ENCODE results near the gene BPGM. TPM values are rescaled to one million over a fixed set of nuclear protein-coding genes. Genes with fewer than 3 reads are reported as not detected.

BPGM gene
- total RNA-seq, 4 donors from 2014 or later = 11.9 to 15.5 (median 12.6) TPM

DNA sequence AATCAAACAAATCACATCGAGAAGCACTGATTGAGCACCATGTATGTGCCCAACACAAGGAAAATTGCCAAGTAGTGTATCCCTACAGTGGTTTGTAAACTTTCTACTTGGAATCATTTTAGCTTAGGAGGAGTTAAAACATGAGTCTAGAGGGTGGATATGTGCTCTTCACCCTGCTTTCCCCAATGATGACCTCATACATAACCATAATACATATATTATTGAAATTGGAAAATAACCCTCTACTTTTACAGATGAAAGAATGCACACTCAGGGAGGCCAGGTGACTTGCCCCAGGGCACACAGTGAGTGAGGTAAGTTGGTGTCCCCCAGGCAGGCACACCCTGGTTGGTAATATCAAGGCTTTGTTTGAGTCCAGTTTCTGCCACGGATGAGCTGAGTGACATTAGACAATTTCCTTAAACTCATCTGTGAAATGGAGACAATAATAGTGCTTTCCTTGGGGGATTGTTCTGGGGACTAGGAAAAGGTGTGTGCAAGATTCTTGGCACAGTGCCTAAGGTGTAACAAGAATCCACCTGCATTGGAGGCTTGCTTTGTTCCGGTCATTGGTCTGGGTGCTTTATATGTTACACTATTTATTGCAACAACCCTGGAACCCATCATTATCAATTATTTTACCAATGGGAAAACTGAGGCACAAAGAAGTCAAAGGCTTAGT lies 50.7 kb downstream of the BPGM start:
- intact Hi-C loops (cut with DNase I; ENCODE audit: low total_unique reads) = loop anchor here (5.0 kb wide), 1 partner anchor 255 kb away; no protein-coding TSS in a partner anchor

DNA sequence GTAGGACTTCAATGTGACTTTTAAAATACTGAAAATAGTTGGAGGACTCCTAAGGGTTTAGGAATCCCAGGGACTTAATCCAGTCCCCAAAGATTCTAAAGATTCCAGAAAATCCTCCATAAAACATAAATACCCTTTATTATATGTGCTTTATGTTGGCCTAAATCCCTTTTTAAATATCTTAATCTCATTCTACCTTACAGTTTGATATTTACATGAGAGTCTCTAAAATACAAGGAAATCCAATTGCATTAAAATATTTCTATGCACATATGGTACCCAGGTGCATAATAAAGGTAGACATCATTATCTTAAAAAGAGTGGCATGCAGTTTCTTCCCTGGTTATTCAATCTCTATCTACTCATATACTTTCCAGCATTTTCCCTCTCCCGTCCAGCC lies 51.8 kb downstream of the BPGM start:
- no peak for DNase-seq (ENCODE audit: low spot score in 2 of 2)
- TF ChIP-seq POLR2A (IDR thresholded peaks at IDR 0.05) = no peak
- TF ChIP-seq, protein P1, sequence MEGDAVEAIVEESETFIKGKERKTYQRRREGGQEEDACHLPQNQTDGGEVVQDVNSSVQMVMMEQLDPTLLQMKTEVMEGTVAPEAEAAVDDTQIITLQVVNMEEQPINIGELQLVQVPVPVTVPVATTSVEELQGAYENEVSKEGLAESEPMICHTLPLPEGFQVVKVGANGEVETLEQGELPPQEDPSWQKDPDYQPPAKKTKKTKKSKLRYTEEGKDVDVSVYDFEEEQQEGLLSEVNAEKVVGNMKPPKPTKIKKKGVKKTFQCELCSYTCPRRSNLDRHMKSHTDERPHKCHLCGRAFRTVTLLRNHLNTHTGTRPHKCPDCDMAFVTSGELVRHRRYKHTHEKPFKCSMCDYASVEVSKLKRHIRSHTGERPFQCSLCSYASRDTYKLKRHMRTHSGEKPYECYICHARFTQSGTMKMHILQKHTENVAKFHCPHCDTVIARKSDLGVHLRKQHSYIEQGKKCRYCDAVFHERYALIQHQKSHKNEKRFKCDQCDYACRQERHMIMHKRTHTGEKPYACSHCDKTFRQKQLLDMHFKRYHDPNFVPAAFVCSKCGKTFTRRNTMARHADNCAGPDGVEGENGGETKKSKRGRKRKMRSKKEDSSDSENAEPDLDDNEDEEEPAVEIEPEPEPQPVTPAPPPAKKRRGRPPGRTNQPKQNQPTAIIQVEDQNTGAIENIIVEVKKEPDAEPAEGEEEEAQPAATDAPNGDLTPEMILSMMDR (IDR thresholded peaks at IDR 0.05) = no peak
- intact Hi-C loops (cut with DNase I; ENCODE audit: low total_unique reads) = loop anchor here (5.0 kb wide), 1 partner anchor 254 kb away; no protein-coding TSS in a partner anchor
- H3K4me3 ChIP-seq (ENCODE audit: low read depth, poor library complexity, severe bottlenecking) = no peak overlapping the region
- 97 to 98% methylated on average over 1 of the region's 1 CpG for WGBS, 2 donors

More for the DNA sequence above, 50.7 kb downstream of the BPGM start:
- no peak for TF ChIP-seq POLR2A (IDR thresholded peaks at IDR 0.05)
- TF ChIP-seq, protein P1 (IDR thresholded peaks at IDR 0.05) = no peak
- H3K4me3 ChIP-seq (ENCODE audit: low read depth, poor library complexity, severe bottlenecking) = no peak overlapping the region
- WGBS, 2 donors = 75 to 78% methylated on average over 3 of the region's 3 CpGs
- DNase-seq (ENCODE audit: low spot score in 2 of 2) = no peak

DNA sequence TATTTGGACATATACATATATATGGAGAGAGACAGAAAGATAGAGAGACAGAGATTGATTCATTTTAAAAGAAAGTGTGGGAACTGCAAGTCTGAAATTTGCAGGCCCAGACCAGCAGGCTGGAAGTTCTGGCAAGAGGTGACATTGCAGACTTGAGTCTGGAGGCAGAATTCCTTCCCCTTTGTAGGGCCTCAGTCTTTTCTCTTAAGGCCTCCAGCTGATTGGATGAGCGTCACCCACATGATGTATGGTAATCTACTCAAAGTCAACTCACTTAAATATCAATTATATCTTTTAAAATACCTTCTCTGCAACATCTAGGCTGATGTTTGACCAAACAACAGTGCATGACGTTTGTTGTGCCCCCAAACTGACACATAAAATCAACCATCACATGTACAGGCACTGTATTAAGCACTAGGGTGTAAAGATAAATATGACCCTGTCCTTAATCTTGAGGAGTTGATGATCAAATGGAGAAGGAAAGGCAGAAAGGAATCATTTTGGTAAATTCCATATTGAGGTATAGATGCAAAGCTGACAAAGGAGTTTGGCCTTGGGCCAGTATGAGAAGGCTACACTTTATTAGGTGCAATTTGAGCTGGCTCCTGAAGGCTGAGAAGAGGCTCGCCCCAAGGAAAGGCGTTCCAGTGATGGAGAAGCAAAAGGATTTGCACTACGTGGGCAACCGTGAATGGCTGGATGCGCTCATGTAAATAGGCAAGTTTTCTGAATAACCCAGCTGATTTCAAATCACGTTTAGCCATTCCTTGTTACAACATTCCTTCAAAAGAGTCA lies 52.6 kb downstream of the BPGM start:
- no peak for TF ChIP-seq POLR2A (IDR thresholded peaks at IDR 0.05)
- TF ChIP-seq, protein P1 (IDR thresholded peaks at IDR 0.05) = no peak
- no peak for DNase-seq (ENCODE audit: low spot score in 2 of 2)
- intact Hi-C loops (cut with DNase I; ENCODE audit: low total_unique reads) = loop anchor here (5.0 kb wide), 1 partner anchor 253 kb away; no protein-coding TSS in a partner anchor
- H3K4me3 ChIP-seq (ENCODE audit: low read depth, poor library complexity, severe bottlenecking) = no peak overlapping the region
- WGBS, 2 donors = 57 to 70% methylated on average over 8 of the region's 8 CpGs

DNA sequence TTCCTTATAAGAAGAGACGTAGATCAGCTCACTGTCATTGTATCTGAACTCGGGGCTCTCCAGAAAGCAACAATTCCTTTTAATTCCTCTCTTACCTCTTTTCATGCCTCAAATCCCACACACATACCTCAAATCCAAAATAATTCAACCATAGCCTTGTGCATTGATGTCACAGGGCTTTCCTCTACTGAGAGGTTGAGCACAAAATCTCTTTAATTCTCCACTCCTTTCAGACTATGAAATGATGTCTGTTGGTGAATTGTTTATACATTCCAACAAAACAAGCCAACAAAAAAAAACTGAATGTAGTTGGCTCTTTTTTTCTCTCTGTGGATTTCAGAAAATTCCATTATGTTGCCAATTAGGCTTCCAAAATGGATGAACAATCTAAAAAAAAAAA lies 53.2 kb downstream of the BPGM start:
- WGBS, 2 donors = 82 to 91% methylated on average over 2 of the region's 2 CpGs
- intact Hi-C loops (cut with DNase I; ENCODE audit: low total_unique reads) = loop anchor here (5.0 kb wide), 1 partner anchor 252 kb away; no protein-coding TSS in a partner anchor
- DNase-seq (ENCODE audit: low spot score in 2 of 2) = no peak
- no peak overlapping the region for H3K4me3 ChIP-seq (ENCODE audit: low read depth, poor library complexity, severe bottlenecking)
- TF ChIP-seq, protein P1 (IDR thresholded peaks at IDR 0.05) = no peak
- no peak for TF ChIP-seq POLR2A (IDR thresholded peaks at IDR 0.05)

DNA sequence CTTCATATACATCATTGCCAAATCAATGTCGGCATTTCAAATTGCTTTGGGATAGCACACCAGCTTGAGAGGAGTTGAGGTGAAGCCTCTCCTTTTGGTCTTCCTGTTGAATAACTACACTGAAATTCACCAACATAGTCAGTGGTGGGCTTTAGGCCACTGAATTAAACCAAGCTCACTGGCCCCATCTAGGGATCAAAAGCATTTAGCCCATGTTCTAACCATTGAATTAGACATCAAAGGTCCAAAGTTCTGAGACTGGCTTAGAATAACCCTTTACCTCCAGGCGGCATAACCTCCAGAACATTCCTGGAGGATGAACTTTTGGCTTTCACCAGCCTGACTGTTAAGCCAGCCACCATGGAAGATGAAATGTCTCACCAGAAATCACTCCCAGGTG lies 54.6 kb downstream of the BPGM start:
- 90 to 94% methylated on average over 2 of the region's 2 CpGs for WGBS, 2 donors
- intact Hi-C loops (cut with DNase I; ENCODE audit: low total_unique reads) = no loop called here
- no peak overlapping the region for H3K4me3 ChIP-seq (ENCODE audit: low read depth, poor library complexity, severe bottlenecking)
- TF ChIP-seq, protein P1 (IDR thresholded peaks at IDR 0.05) = no peak
- no peak for TF ChIP-seq POLR2A (IDR thresholded peaks at IDR 0.05)
- DNase-seq (ENCODE audit: low spot score in 2 of 2) = no peak

Data from lower leg skin (tissue), 4 donors.